Activated T-cell treated with anti-CD3 and anti-CD28 coated beads, Interleukin-2, amount 50 U/mL, for 1 hour (primary cell): Measurements from ENCODE around the gene CCDC192.

Source experiments
- DNase-seq: peaks from one replicate; pipeline ENCODE4 v3.0.0-alpha.2; 2020

The CCDC192 gene

GRCh38 chr5:127962491-127962890 lies 259.3 kb downstream of the CCDC192 start:
- DNase-seq = no peak

- no peak for DNase-seq
Observed at GRCh38 chr5:127963233-127963632, 260.0 kb downstream of the CCDC192 start.

GRCh38 chr5:127963931-127964330 lies 260.7 kb downstream of the CCDC192 start:
- no peak for DNase-seq

GRCh38 chr5:127967323-127967982 lies 264.3 kb downstream of the CCDC192 start:
- DNase-seq = no peak

GRCh38 chr5:127967983-127968592 lies 264.9 kb downstream of the CCDC192 start:
- no peak for DNase-seq

- no peak for DNase-seq
Observed at GRCh38 chr5:127969002-127969401, 265.8 kb downstream of the CCDC192 start.

- DNase-seq = no peak
Observed at GRCh38 chr5:127969651-127970050, 266.5 kb downstream of the CCDC192 start.

GRCh38 chr5:127970081-127970480 lies 266.9 kb downstream of the CCDC192 start:
- DNase-seq = no peak

GRCh38 chr5:127970854-127971425 lies 267.7 kb downstream of the CCDC192 start:
- no peak for DNase-seq

- DNase-seq = no peak
Observed at GRCh38 chr5:127975961-127976360, 272.8 kb downstream of the CCDC192 start.

GRCh38 chr5:127976525-127976924 lies 273.3 kb downstream of the CCDC192 start:
- no peak for DNase-seq

GRCh38 chr5:127976991-127977717 lies 274.0 kb downstream of the CCDC192 start:
- no peak for DNase-seq

GRCh38 chr5:127978738-127979300 lies 275.6 kb downstream of the CCDC192 start:
- no peak for DNase-seq

- no peak for DNase-seq
Observed at GRCh38 chr5:127979475-127979874, 276.3 kb downstream of the CCDC192 start.

GRCh38 chr5:127980843-127981242 lies 277.7 kb downstream of the CCDC192 start:
- DNase-seq = no peak

- DNase-seq = no peak
Observed at GRCh38 chr5:127981498-127981897, 278.3 kb downstream of the CCDC192 start.

- DNase-seq = no peak
Observed at GRCh38 chr5:127985811-127986325, 282.7 kb downstream of the CCDC192 start.

GRCh38 chr5:127987354-127988145 lies 284.4 kb downstream of the CCDC192 start:
- DNase-seq = no peak

GRCh38 chr5:127988146-127988760 lies 285.1 kb downstream of the CCDC192 start:
- DNase-seq = no peak
